ENCODE results near the gene F2R.
"Not testable (repeated sequence)": the region's sequence is repeated elsewhere in the genome, so short reads cannot be mapped to it uniquely, and the experiment has no call there.

GRCh38 chr5:76741506-76741905 lies 25.6 kb downstream of the F2R start:
- TF ChIP-seq POLR2A, POLR2AphosphoS5 (IDR thresholded peaks at IDR 0.05): not testable (repeated sequence)
- TF ChIP-seq, protein P1, sequence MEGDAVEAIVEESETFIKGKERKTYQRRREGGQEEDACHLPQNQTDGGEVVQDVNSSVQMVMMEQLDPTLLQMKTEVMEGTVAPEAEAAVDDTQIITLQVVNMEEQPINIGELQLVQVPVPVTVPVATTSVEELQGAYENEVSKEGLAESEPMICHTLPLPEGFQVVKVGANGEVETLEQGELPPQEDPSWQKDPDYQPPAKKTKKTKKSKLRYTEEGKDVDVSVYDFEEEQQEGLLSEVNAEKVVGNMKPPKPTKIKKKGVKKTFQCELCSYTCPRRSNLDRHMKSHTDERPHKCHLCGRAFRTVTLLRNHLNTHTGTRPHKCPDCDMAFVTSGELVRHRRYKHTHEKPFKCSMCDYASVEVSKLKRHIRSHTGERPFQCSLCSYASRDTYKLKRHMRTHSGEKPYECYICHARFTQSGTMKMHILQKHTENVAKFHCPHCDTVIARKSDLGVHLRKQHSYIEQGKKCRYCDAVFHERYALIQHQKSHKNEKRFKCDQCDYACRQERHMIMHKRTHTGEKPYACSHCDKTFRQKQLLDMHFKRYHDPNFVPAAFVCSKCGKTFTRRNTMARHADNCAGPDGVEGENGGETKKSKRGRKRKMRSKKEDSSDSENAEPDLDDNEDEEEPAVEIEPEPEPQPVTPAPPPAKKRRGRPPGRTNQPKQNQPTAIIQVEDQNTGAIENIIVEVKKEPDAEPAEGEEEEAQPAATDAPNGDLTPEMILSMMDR (IDR thresholded peaks at IDR 0.05 in 8 of 11, conservative IDR thresholded peaks at IDR 0.05 in 3 of 11) = not testable (repeated sequence)
